SK-N-SH (cell line): ENCODE data around the gene TDP2.

Source experiments
- ELF1 ChIP-seq: IDR thresholded peaks from 2 replicates; pipeline ENCODE4 v1.4.0; 2012
- EP300 ChIP-seq, 2 experiments: IDR thresholded peaks; 2 replicates each; pipeline versions ENCODE4 v1.4.0 to v1.6.1; 2012; ENCODE audit warnings: borderline replicate concordance in 1 of 2, low read depth in 1 of 2, low read length in 1 of 2
- EZH2phosphoT487 ChIP-seq: fragments of 200-600 bp; sonication (generic); IDR thresholded peaks from 2 replicates; pipeline ENCODE4 v1.6.1; 2017; ENCODE audit warnings: low read depth, mixed run types, mild to moderate bottlenecking, antibody characterized with exemption, moderate library complexity, borderline replicate concordance
- FOXM1 ChIP-seq: IDR thresholded peaks from 2 replicates; pipeline ENCODE4 v1.4.0; 2012; ENCODE audit warnings: low read depth, mild to moderate bottlenecking
- JUND ChIP-seq: IDR thresholded peaks from 2 replicates; pipeline ENCODE4 v1.4.0; 2012
- PBX3 ChIP-seq: IDR thresholded peaks from 2 replicates; pipeline ENCODE4; 2012
- POLR2AphosphoS5 ChIP-seq: IDR thresholded peaks from 2 replicates; pipeline ENCODE4 v1.6.1; 2012; ENCODE audit warnings: low read depth, low read length
- RFX5 ChIP-seq: IDR thresholded peaks from 2 replicates; pipeline ENCODE4 v1.6.1; 2012; ENCODE audit warnings: mild to moderate bottlenecking, improper control_type of control experiment, low read length
- RXRA ChIP-seq: IDR thresholded peaks from 2 replicates; pipeline ENCODE4 v1.4.0; 2012; ENCODE audit warnings: low read depth, mild to moderate bottlenecking, borderline replicate concordance
- TAF1 ChIP-seq: IDR thresholded peaks from 2 replicates; pipeline ENCODE4 v1.6.1; 2012; ENCODE audit warnings: low read depth, mild to moderate bottlenecking, low read length, moderate library complexity, borderline replicate concordance
- USF2 ChIP-seq: fragments of 150-350 bp; IDR thresholded peaks from 2 replicates; pipeline ENCODE4 v1.6.1; 2017; ENCODE audit warnings: antibody characterized with exemption, low read length, low read depth, borderline replicate concordance
- YY1 ChIP-seq: IDR thresholded peaks from 2 replicates; pipeline ENCODE4 v1.4.0; 2012; ENCODE audit warnings: low read depth, mild to moderate bottlenecking
- TF ChIP-seq, protein P1 (sequence below): fragments of 200-600 bp; sonication (generic); IDR thresholded peaks from 2 replicates; pipeline ENCODE4 v1.6.1; 2017; ENCODE audit warnings: antibody characterized with exemption, mild to moderate bottlenecking, moderate library complexity

- TF ChIP-seq, protein P1, sequence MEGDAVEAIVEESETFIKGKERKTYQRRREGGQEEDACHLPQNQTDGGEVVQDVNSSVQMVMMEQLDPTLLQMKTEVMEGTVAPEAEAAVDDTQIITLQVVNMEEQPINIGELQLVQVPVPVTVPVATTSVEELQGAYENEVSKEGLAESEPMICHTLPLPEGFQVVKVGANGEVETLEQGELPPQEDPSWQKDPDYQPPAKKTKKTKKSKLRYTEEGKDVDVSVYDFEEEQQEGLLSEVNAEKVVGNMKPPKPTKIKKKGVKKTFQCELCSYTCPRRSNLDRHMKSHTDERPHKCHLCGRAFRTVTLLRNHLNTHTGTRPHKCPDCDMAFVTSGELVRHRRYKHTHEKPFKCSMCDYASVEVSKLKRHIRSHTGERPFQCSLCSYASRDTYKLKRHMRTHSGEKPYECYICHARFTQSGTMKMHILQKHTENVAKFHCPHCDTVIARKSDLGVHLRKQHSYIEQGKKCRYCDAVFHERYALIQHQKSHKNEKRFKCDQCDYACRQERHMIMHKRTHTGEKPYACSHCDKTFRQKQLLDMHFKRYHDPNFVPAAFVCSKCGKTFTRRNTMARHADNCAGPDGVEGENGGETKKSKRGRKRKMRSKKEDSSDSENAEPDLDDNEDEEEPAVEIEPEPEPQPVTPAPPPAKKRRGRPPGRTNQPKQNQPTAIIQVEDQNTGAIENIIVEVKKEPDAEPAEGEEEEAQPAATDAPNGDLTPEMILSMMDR = no peak
- no peak for TF ChIP-seq TAF1
- TF ChIP-seq YY1 = no peak
- no peak for TF ChIP-seq EP300 (IDR thresholded peaks at IDR 0.05; ENCODE audit: borderline replicate concordance in 1 of 2, low read depth in 1 of 2, low read length in 1 of 2)
- no peak for TF ChIP-seq POLR2AphosphoS5
- no peak for TF ChIP-seq EZH2phosphoT487
- TF ChIP-seq USF2 = no peak
- no peak for TF ChIP-seq RFX5
- TF ChIP-seq ELF1 = no peak
- no peak for TF ChIP-seq RXRA
- TF ChIP-seq PBX3 = no peak
- no peak for TF ChIP-seq JUND
- no peak for TF ChIP-seq FOXM1
Observed at GRCh38 chr6:24668997-24669361, 2.3 kb upstream of the TDP2 start.
